GM12873 (cell line): ENCODE data around the gene KNDC1.

Experiments used
- CTCF ChIP-seq: IDR thresholded peaks from 2 replicates; pipeline ENCODE4 v1.5.1; 2012; ENCODE audit warnings: low read depth, mild to moderate bottlenecking, moderate library complexity, low read length, control low read depth; ENCODE audit not compliant: insufficient read depth; ENCODE audit errors: missing control alignments

KNDC1 gene

GRCh38 chr10:133268532-133268931 lies 108.5 kb downstream of the KNDC1 start:
- TF ChIP-seq CTCF, result no peak

GRCh38 chr10:133269367-133269766 lies 109.3 kb downstream of the KNDC1 start:
- TF ChIP-seq CTCF, result no peak

GRCh38 chr10:133270204-133270603 lies 110.2 kb downstream of the KNDC1 start:
- TF ChIP-seq CTCF, result no peak

GRCh38 chr10:133270773-133271297 lies 110.8 kb downstream of the KNDC1 start:
- no peak for TF ChIP-seq CTCF

- no peak for TF ChIP-seq CTCF
Measured at GRCh38 chr10:133271521-133272300, 111.7 kb downstream of the KNDC1 start.

GRCh38 chr10:133272301-133272963 lies 112.4 kb downstream of the KNDC1 start:
- TF ChIP-seq CTCF, result no peak

- no peak for TF ChIP-seq CTCF
Measured at GRCh38 chr10:133272964-133273420, 113.0 kb downstream of the KNDC1 start.
